ENCODE measurements around the gene INPP5A. TPM values are rescaled to one million over a fixed set of nuclear protein-coding genes. Genes with fewer than 3 reads are reported as not detected.

INPP5A gene
- total and polyA plus RNA-seq, 10 of the 15 experiments (the other 5 are each of a cell fraction or from before 2014, with no cell fraction given): 0.52 to 15.0 (median 6.3) TPM

- no peak overlapping the region for H3K27ac ChIP-seq (ENCODE audit: control insufficient read depth, insufficient read depth)
- no peak overlapping the region for H3K9ac ChIP-seq (ENCODE audit: control insufficient read depth, insufficient read depth, low read length)
- intact Hi-C loops (cut with micrococcal nuclease; ENCODE audit: unreplicated experiment): no loop called here
- ChIA-PET SMC1A (ENCODE audit: uncharacterized antibody, unreplicated experiment) (no interaction called here), RAD21 (ENCODE audit: unreplicated experiment) (no interaction called here), CTCF (no interaction called here), POLR2A (no interaction called here)
- no peak overlapping the region for H2AFZ ChIP-seq (ENCODE audit: control insufficient read depth, low read depth, low read length)
- no peaks in the 10 kb centered on the region for H4K20me1 ChIP-seq (ENCODE audit: control insufficient read depth, insufficient read depth)
- no peak overlapping the region for H3K4me3 ChIP-seq
- in situ Hi-C loops (cut with MboI): no loop called here
- H3K79me2 ChIP-seq (ENCODE audit: control insufficient read depth, insufficient read depth, low read length): no peaks in the 10 kb centered on the region
- FAIRE-seq (no peak), DNase-seq (ENCODE audit: low read depth, low spot score) (no peak), ATAC-seq (no peak)
- H3K4me1 ChIP-seq (ENCODE audit: control insufficient read depth, insufficient read depth, low read length): no peaks in the 10 kb centered on the region
- H3K4me2 ChIP-seq (ENCODE audit: control insufficient read depth, insufficient read depth): no peak overlapping the region
- WGBS (ENCODE audit: insufficient coverage, insufficient replicate concordance, low lambda C conversion rate, missing lambda C conversion rate): 20% methylated on average over 16 of the region's 16 CpGs
- no peaks in the 10 kb centered on the region; the same call in 2 of the 3 replicates for H3K9me3 ChIP-seq (replicated peaks; ENCODE audit: control insufficient read depth, insufficient read depth, low read length)
- BruUV-seq (replicated peaks): no TSS peak
- no peaks in the 10 kb centered on the region for H3K36me3 ChIP-seq (ENCODE audit: control insufficient read depth in 2 of 2, insufficient read depth in 2 of 2, low read length in 1 of 2)
- peaks cover 0 to 2% of the 10 kb centered on the region in 2 experiments; a peak in 1 of 4 replicates for H3K27me3 ChIP-seq (replicated peaks in 1 of 2; ENCODE audit: control insufficient read depth in 2 of 2, insufficient read depth in 2 of 2, low read length in 1 of 2)
- TF ChIP-seq MAX (IDR thresholded peaks at IDR 0.05; ENCODE audit: low read depth, low read length) (no peak), E2F4 (IDR thresholded peaks at IDR 0.05; ENCODE audit: low read depth, low read length) (no peak), ZBTB4 (CRISPR knock-in tag; IDR thresholded peaks at IDR 0.05) (no peak), ZNF274 (IDR thresholded peaks at IDR 0.05; ENCODE audit: insufficient read depth, insufficient read length) (no peak), POLR2AphosphoS5 (IDR thresholded peaks at IDR 0.05; ENCODE audit: low read length) (no peak), BACH1 (IDR thresholded peaks at IDR 0.05; ENCODE audit: borderline replicate concordance) (no peak), CEBPZ (IDR thresholded peaks at IDR 0.05; ENCODE audit: low read depth, low read length) (no peak), PBX3 (IDR thresholded peaks at IDR 0.05; ENCODE audit: insufficient replicate concordance, low read depth, low read length) (no peak), ETV6 (conservative IDR thresholded peaks at IDR 0.05 in 1 of 2, IDR thresholded peaks at IDR 0.05 in 1 of 2; ENCODE audit: borderline replicate concordance in 1 of 2, low read depth in 1 of 2) (no peak)
Observed at GRCh38 chr10:132493756-132494290, 43.8 kb upstream of the INPP5A start.

Data from GM12878 (cell line).